K562 (cell line): Measurements from ENCODE around the gene ELF3. TPM values are rescaled to one million over a fixed set of nuclear protein-coding genes. Genes with fewer than 3 reads are reported as not detected.

ENCODE experiments used
- ATF7 ChIP-seq: fragments of 450-650 bp; IDR thresholded peaks from 2 replicates; pipeline ENCODE4 v1.7.1; 2014; ENCODE audit warnings: mild to moderate bottlenecking, moderate library complexity
- BRCA1 ChIP-seq, 2 experiments: fragments of 450-650 bp in 1 of 2; sonication (generic) in 1 of 2; formaldehyde crosslinking in 1 of 2; IDR thresholded peaks; 2 replicates each; pipeline versions ENCODE4 v1.5.0 to v1.6.1; 2017 to 2020; ENCODE audit warnings: mild to moderate bottlenecking in 1 of 2, missing genetic modification reagents in 1 of 2
- CHCHD3 ChIP-seq: fragments of 250-450 bp; sonication (Bioruptor Pico); IDR thresholded peaks from 2 replicates; pipeline ENCODE4 v2.1.2; 2022; ENCODE audit warnings: mild to moderate bottlenecking
- CREB5 ChIP-seq: fragments of 250-450 bp; sonication (Bioruptor Pico); IDR thresholded peaks from 2 replicates; pipeline ENCODE4 v1.5.0; 2020; ENCODE audit warnings: mild to moderate bottlenecking
- EWSR1 ChIP-seq: fragments of 450-650 bp; IDR thresholded peaks from 2 replicates; pipeline ENCODE4 v1.6.1; 2018; ENCODE audit warnings: borderline replicate concordance, mild to moderate bottlenecking, low read depth, moderate library complexity; ENCODE audit not compliant: partially characterized antibody
- GATA2 ChIP-seq: sonication (generic); formaldehyde crosslinking; IDR thresholded peaks from 2 replicates; pipeline ENCODE4 v1.4.0; 2020; ENCODE audit warnings: mild to moderate bottlenecking, missing genetic modification reagents
- HES1 ChIP-seq: fragments of 450-650 bp; IDR thresholded peaks from 2 replicates; pipeline ENCODE4 v1.6.1; 2016; ENCODE audit warnings: low read depth, mild to moderate bottlenecking, moderate library complexity
- HNRNPLL ChIP-seq: fragments of 200-400 bp; formaldehyde crosslinking; IDR thresholded peaks from 2 replicates; pipeline ENCODE4 v1.6.1; 2017; ENCODE audit warnings: low read length, low read depth, mild to moderate bottlenecking; ENCODE audit not compliant: poor library complexity, severe bottlenecking
- ILF3 ChIP-seq: fragments of 450-650 bp; IDR thresholded peaks from 2 replicates; pipeline ENCODE4 v1.6.1; 2018; ENCODE audit warnings: antibody characterized with exemption, mild to moderate bottlenecking, moderate library complexity, borderline replicate concordance
- LEF1 ChIP-seq: fragments of 450-650 bp; IDR thresholded peaks from 2 replicates; pipeline ENCODE4 v1.6.1; 2016; ENCODE audit warnings: mild to moderate bottlenecking
- MYBL2 ChIP-seq, 2 experiments: fragments of 450-650 bp in 1 of 2; sonication (generic) in 1 of 2; formaldehyde crosslinking in 1 of 2; IDR thresholded peaks; 2 replicates each; pipeline versions ENCODE4 v1.6.1 to v1.8.1; 2017 to 2022; ENCODE audit warnings: borderline replicate concordance in 1 of 2, inconsistent platforms in 1 of 2, low read depth in 1 of 2, mild to moderate bottlenecking in 1 of 2, missing genetic modification reagents in 1 of 2, moderate library complexity in 1 of 2
- SP1 ChIP-seq: sonication (generic); formaldehyde crosslinking; IDR thresholded peaks from 2 replicates; pipeline ENCODE4 v1.8.1; 2022; ENCODE audit warnings: mild to moderate bottlenecking, missing genetic modification reagents
- SREBF1 ChIP-seq: fragments of 150-350 bp; IDR thresholded peaks from 2 replicates; pipeline ENCODE4 v1.6.1; 2014; ENCODE audit warnings: antibody characterized with exemption, low read depth, low read length, borderline replicate concordance
- U2AF2 ChIP-seq: fragments of 200-400 bp; formaldehyde crosslinking; optimal IDR thresholded peaks from 2 replicates; pipeline ENCODE3; 2017; ENCODE audit warnings: low read depth, mild to moderate bottlenecking, low read length
- ZNF12 ChIP-seq: sonication (generic); formaldehyde crosslinking; IDR thresholded peaks from 2 replicates; pipeline ENCODE4 v1.4.0; 2020; ENCODE audit warnings: mild to moderate bottlenecking, missing genetic modification reagents
- ZNF311 ChIP-seq: fragments of 250-450 bp; sonication (Bioruptor Pico); IDR thresholded peaks from 2 replicates; pipeline ENCODE4 v1.4.0; 2020; ENCODE audit warnings: mild to moderate bottlenecking, moderate library complexity
- ZNF384 ChIP-seq: IDR thresholded peaks from 2 replicates; pipeline ENCODE4 v1.6.1; 2012; ENCODE audit warnings: low read depth, low read length, improper control_type of control experiment
- ZNF668 ChIP-seq: fragments of 250-450 bp; sonication (Bioruptor Pico); IDR thresholded peaks from 2 replicates; pipeline ENCODE4 v1.8.0; 2022; ENCODE audit warnings: mild to moderate bottlenecking, inconsistent platforms
- ZNF79 ChIP-seq: fragments of 250-450 bp; sonication (Bioruptor Pico); IDR thresholded peaks from 2 replicates; pipeline ENCODE4 v1.4.0; 2020; ENCODE audit warnings: low read depth, mild to moderate bottlenecking, moderate library complexity
- polyA plus RNA-seq, 8 experiments: library from polyadenylated mRNA; depleted of rRNA in 4 of 8; stranded (reverse) in 5 of 8; unstranded in 3 of 8; fragments of >200 nt; fragmentation: Nextera tagmentation in 2 of 8; fragmentation: Illumina TruSeq in 1 of 8; extraction: Ambion mirVana in 2 of 8; extraction: Trizol in 1 of 8; gene quantifications; 2 replicates each; pipeline versions ENCODE4 v1.2.1 to v1.2.3, GENCODE V29; 2011 to 2014; ENCODE audit warnings: inconsistent platforms in 1 of 8, missing spikeins in 1 of 8
- total RNA-seq, 7 experiments: library from RNA; depleted of rRNA in 6 of 7; stranded (reverse); fragments of >200 nt in 6 of 7; fragmentation: Illumina TruSeq in 2 of 7; extraction: Trizol in 2 of 7; gene quantifications; 2 replicates each; pipeline versions ENCODE4 v1.2.1 to v1.2.3, GENCODE V29; 2011 to 2021; ENCODE audit warnings: low replicate concordance in 1 of 7
- TF ChIP-seq, protein P1 (sequence below): fragments of 250-450 bp; sonication (Bioruptor Pico); IDR thresholded peaks from 2 replicates; pipeline ENCODE4 v1.8.0; 2021; ENCODE audit warnings: borderline replicate concordance, mild to moderate bottlenecking, moderate library complexity; ENCODE audit not compliant: poor library complexity, severe bottlenecking
- TF ChIP-seq, protein P2 (sequence below): fragments of 250-450 bp; sonication (Bioruptor Pico); IDR thresholded peaks from 2 replicates; pipeline ENCODE4 v1.4.0; 2020; ENCODE audit warnings: borderline replicate concordance
- TF ChIP-seq, protein P3 (sequence below), 2 experiments: fragments of 250-450 bp in 1 of 2; fragments of 450-650 bp in 1 of 2; sonication (Bioruptor Pico) in 1 of 2; IDR thresholded peaks; 2 replicates each; pipeline versions ENCODE4 v1.6.1 to v1.8.0; 2016 to 2021; ENCODE audit warnings: mild to moderate bottlenecking in 2 of 2, moderate library complexity in 2 of 2, missing compliant biosample characterization in 1 of 2, missing genetic modification characterization in 1 of 2

The ELF3 gene
- total and polyA plus RNA-seq, 9 of the 15 experiments (the other 6 are each of a cell fraction or from before 2014, with no cell fraction given), result 0.03 to 1.2 (median 0.07) TPM; not detected in 4

GRCh38 chr1:202009326-202010179 is 834 bp upstream of the ELF3 start (continued):
- TF ChIP-seq EWSR1 (no peak), SREBF1 (no peak), HNRNPLL (no peak), ZNF311 (CRISPR knock-in tag) (no peak), LEF1 (no peak), GATA2 (CRISPR knock-in tag) (no peak), SP1 (CRISPR knock-in tag) (peak; percentile 68; the same call in 1 of the 2 replicates), BRCA1 (IDR thresholded peaks at IDR 0.05) (no peak), BRCA1 (CRISPR knock-in tag; IDR thresholded peaks at IDR 0.05) (no peak), ZNF79 (CRISPR knock-in tag) (no peak), HES1 (no peak), MYBL2 (IDR thresholded peaks at IDR 0.05; ENCODE audit: low read depth) (no peak), MYBL2 (CRISPR knock-in tag; IDR thresholded peaks at IDR 0.05; ENCODE audit: borderline replicate concordance) (no peak), ZNF668 (no peak), ATF7 (peak; percentile 84), ZNF12 (CRISPR knock-in tag) (no peak), U2AF2 (no peak), CREB5 (CRISPR knock-in tag) (no peak), CHCHD3 (no peak), ZNF384 (no peak), ILF3 (no peak)
- TF ChIP-seq, protein P1, sequence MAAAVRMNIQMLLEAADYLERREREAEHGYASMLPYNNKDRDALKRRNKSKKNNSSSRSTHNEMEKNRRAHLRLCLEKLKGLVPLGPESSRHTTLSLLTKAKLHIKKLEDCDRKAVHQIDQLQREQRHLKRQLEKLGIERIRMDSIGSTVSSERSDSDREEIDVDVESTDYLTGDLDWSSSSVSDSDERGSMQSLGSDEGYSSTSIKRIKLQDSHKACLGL, result no peak
- TF ChIP-seq, protein P2, sequence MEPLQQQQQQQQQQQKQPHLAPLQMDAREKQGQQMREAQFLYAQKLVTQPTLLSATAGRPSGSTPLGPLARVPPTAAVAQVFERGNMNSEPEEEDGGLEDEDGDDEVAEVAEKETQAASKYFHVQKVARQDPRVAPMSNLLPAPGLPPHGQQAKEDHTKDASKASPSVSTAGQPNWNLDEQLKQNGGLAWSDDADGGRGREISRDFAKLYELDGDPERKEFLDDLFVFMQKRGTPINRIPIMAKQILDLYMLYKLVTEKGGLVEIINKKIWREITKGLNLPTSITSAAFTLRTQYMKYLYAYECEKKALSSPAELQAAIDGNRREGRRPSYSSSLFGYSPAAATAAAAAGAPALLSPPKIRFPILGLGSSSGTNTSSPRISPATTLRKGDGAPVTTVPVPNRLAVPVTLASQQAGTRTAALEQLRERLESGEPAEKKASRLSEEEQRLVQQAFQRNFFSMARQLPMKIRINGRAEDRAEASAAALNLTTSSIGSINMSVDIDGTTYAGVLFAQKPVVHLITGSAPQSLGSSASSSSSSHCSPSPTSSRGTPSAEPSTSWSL (CRISPR knock-in tag), result no peak
- TF ChIP-seq, protein P3, sequence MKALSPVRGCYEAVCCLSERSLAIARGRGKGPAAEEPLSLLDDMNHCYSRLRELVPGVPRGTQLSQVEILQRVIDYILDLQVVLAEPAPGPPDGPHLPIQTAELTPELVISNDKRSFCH (CRISPR knock-in tag; IDR thresholded peaks at IDR 0.05), result no peak
- TF ChIP-seq, protein P3 (tag; IDR thresholded peaks at IDR 0.05), result no peak
